ENCODE measurements around the gene PDK4. TPM values are rescaled to one million over a fixed set of nuclear protein-coding genes. Genes with fewer than 3 reads are reported as not detected.

The PDK4 gene
- total and polyA plus RNA-seq, 10 of the 15 experiments (the other 5 are each of a cell fraction or from before 2014, with no cell fraction given) = 0.03 to 0.46 TPM; not detected in 8

GRCh38 chr7:95608359-95609173 lies 12.2 kb upstream of the PDK4 start (continued):
- TF ChIP-seq ZBTB40 (IDR thresholded peaks at IDR 0.05; ENCODE audit: borderline replicate concordance) (peak; percentile 38; the same call in 1 of the 2 replicates), WRNIP1 (IDR thresholded peaks at IDR 0.05; ENCODE audit: borderline replicate concordance, low read depth, low read length) (no peak), STAT3 (IDR thresholded peaks at IDR 0.05; ENCODE audit: low read depth, low read length) (no peak), RFX5 (IDR thresholded peaks at IDR 0.05; ENCODE audit: low read depth, low read length) (no peak), TAF1 (IDR thresholded peaks at IDR 0.05; ENCODE audit: borderline replicate concordance, low read depth, low read length) (no peak), EED (IDR thresholded peaks at IDR 0.05; ENCODE audit: low read depth) (0 out of 2 replicates have a peak, but pooled peaks have one; percentile 25), ATF7 (IDR thresholded peaks at IDR 0.05; ENCODE audit: low read depth) (0 out of 2 replicates have a peak, but pooled peaks have one; percentile 23), SP1 (IDR thresholded peaks at IDR 0.05; ENCODE audit: low read depth, low read length) (peak; percentile 30), MTA2 (IDR thresholded peaks at IDR 0.05; ENCODE audit: low read depth) (peak; percentile 48; the same call in 1 of the 2 replicates), POLR2A (IDR thresholded peaks at IDR 0.05; ENCODE audit: low read depth, low read length) (no peak), TCF12 (IDR thresholded peaks at IDR 0.05; ENCODE audit: low read depth, low read length) (peak; percentile 77), BCL3 (IDR thresholded peaks at IDR 0.05; ENCODE audit: borderline replicate concordance, insufficient read depth, low read depth, low read length, poor library complexity, severe bottlenecking) (no peak), EP300 (IDR thresholded peaks at IDR 0.05; ENCODE audit: borderline replicate concordance in 1 of 2, control insufficient read depth in 1 of 2, low read depth in 2 of 2, low read length in 2 of 2) (no peak)
- TF ChIP-seq, protein P1, sequence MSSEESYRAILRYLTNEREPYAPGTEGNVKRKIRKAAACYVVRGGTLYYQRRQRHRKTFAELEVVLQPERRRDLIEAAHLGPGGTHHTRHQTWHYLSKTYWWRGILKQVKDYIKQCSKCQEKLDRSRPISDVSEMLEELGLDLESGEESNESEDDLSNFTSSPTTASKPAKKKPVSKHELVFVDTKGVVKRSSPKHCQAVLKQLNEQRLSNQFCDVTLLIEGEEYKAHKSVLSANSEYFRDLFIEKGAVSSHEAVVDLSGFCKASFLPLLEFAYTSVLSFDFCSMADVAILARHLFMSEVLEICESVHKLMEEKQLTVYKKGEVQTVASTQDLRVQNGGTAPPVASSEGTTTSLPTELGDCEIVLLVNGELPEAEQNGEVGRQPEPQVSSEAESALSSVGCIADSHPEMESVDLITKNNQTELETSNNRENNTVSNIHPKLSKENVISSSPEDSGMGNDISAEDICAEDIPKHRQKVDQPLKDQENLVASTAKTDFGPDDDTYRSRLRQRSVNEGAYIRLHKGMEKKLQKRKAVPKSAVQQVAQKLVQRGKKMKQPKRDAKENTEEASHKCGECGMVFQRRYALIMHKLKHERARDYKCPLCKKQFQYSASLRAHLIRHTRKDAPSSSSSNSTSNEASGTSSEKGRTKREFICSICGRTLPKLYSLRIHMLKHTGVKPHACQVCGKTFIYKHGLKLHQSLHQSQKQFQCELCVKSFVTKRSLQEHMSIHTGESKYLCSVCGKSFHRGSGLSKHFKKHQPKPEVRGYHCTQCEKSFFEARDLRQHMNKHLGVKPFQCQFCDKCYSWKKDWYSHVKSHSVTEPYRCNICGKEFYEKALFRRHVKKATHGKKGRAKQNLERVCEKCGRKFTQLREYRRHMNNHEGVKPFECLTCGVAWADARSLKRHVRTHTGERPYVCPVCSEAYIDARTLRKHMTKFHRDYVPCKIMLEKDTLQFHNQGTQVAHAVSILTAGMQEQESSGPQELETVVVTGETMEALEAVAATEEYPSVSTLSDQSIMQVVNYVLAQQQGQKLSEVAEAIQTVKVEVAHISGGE (CRISPR knock-in tag; IDR thresholded peaks at IDR 0.05) = no peak
- TF ChIP-seq, protein P2, sequence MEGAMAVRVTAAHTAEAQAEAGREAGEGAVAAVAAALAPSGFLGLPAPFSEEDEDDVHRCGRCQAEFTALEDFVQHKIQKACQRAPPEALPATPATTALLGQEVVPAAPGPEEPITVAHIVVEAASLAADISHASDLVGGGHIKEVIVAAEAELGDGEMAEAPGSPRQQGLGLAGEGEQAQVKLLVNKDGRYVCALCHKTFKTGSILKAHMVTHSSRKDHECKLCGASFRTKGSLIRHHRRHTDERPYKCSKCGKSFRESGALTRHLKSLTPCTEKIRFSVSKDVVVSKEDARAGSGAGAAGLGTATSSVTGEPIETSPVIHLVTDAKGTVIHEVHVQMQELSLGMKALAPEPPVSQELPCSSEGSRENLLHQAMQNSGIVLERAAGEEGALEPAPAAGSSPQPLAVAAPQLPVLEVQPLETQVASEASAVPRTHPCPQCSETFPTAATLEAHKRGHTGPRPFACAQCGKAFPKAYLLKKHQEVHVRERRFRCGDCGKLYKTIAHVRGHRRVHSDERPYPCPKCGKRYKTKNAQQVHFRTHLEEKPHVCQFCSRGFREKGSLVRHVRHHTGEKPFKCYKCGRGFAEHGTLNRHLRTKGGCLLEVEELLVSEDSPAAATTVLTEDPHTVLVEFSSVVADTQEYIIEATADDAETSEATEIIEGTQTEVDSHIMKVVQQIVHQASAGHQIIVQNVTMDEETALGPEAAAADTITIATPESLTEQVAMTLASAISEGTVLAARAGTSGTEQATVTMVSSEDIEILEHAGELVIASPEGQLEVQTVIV (IDR thresholded peaks at IDR 0.05; ENCODE audit: borderline replicate concordance, partially characterized antibody) = no peak
- TF ChIP-seq, protein P3, sequence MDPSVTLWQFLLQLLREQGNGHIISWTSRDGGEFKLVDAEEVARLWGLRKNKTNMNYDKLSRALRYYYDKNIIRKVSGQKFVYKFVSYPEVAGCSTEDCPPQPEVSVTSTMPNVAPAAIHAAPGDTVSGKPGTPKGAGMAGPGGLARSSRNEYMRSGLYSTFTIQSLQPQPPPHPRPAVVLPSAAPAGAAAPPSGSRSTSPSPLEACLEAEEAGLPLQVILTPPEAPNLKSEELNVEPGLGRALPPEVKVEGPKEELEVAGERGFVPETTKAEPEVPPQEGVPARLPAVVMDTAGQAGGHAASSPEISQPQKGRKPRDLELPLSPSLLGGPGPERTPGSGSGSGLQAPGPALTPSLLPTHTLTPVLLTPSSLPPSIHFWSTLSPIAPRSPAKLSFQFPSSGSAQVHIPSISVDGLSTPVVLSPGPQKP (IDR thresholded peaks at IDR 0.05; ENCODE audit: low read depth, low read length) = no peak

Measured in GM12878 (cell line).